Keratinocyte (primary cell): ENCODE results near the gene CERT1.

ENCODE experiments used
- EZH2 ChIP-seq: IDR thresholded peaks from one replicate; pipeline ENCODE4 v1.6.1; 2012; ENCODE audit warnings: inconsistent platforms, mild to moderate bottlenecking, low read length, moderate library complexity
- TF ChIP-seq, protein P1 (sequence below), 3 experiments: IDR thresholded peaks in 1 of 3; conservative IDR thresholded peaks in 1 of 3; optimal IDR thresholded peaks in 1 of 3; 2 replicates in 2 of 3; 3 replicates in 1 of 3; pipeline versions ENCODE3 to v1.5.1; 2011; ENCODE audit warnings: low read length in 3 of 3, mild to moderate bottlenecking in 3 of 3, moderate library complexity in 2 of 3, control low read depth in 1 of 3, inconsistent platforms in 1 of 3; ENCODE audit not compliant: insufficient read depth in 2 of 3; ENCODE audit errors: extremely low read depth in 1 of 3

DNA sequence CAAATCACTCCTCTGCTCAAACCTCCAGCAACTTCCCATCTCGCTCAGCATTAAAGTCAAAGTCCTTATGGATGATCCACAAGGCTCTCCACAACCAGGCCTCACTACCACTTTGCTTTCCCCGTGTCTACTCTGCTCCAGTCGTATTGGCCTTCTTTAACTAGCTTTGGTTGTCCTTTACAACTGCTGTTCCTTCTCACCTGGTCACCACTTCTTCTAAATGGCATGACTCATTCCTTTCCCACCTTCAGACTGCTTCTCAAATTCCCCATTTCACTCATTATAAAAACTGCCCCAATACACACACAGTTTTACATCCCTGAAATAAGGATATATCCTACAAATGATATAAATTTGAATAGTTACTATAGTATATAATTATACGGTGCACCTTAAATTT lies 30.4 kb downstream of the CERT1 start:
- TF ChIP-seq, protein P1, sequence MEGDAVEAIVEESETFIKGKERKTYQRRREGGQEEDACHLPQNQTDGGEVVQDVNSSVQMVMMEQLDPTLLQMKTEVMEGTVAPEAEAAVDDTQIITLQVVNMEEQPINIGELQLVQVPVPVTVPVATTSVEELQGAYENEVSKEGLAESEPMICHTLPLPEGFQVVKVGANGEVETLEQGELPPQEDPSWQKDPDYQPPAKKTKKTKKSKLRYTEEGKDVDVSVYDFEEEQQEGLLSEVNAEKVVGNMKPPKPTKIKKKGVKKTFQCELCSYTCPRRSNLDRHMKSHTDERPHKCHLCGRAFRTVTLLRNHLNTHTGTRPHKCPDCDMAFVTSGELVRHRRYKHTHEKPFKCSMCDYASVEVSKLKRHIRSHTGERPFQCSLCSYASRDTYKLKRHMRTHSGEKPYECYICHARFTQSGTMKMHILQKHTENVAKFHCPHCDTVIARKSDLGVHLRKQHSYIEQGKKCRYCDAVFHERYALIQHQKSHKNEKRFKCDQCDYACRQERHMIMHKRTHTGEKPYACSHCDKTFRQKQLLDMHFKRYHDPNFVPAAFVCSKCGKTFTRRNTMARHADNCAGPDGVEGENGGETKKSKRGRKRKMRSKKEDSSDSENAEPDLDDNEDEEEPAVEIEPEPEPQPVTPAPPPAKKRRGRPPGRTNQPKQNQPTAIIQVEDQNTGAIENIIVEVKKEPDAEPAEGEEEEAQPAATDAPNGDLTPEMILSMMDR (optimal IDR thresholded peaks at IDR 0.05 in 1 of 3, IDR thresholded peaks at IDR 0.05 in 1 of 3, conservative IDR thresholded peaks at IDR 0.05 in 1 of 3; ENCODE audit: extremely low read depth in 1 of 3, insufficient read depth in 2 of 3, low read length in 3 of 3): no peak
- TF ChIP-seq EZH2: no peak
